Measurements from ENCODE around the gene TNRC18.

The TNRC18 gene

GRCh38 chr7:5466551-5466950 lies 42.9 kb upstream of the TNRC18 start:
- Histone ChIP-seq H3K9me2 (ENCODE audit: low read depth, low read length) (no peaks in the 10 kb centered on the region), H3K4me2 (ENCODE audit: low read length) (no peak overlapping the region), H3K9ac (ENCODE audit: low read length) (no peak overlapping the region), H3K4me3 (ENCODE audit: low read depth, low read length, poor library complexity, severe bottlenecking) (no peak overlapping the region), H3K9me3 (ENCODE audit: low read length) (no peaks in the 10 kb centered on the region), H2AFZ (ENCODE audit: low read length) (no peak overlapping the region), H3K27me3 (ENCODE audit: insufficient read depth, low read length) (no peaks in the 10 kb centered on the region), H3K79me2 (ENCODE audit: insufficient read depth, low read length) (no peaks in the 10 kb centered on the region), H3K4me1 (ENCODE audit: insufficient read depth, low read length, severe bottlenecking) (no peaks in the 10 kb centered on the region), H3K27ac (ENCODE audit: low read depth, low read length, poor library complexity, severe bottlenecking) (no peak overlapping the region), H3K36me3 (ENCODE audit: insufficient read depth, low read length) (no peaks in the 10 kb centered on the region), H3F3A (ENCODE audit: insufficient read depth, low read length) (no peaks in the 10 kb centered on the region), H4K20me1 (ENCODE audit: insufficient read depth, low read length) (no peaks in the 10 kb centered on the region)
- no peak for TF ChIP-seq CTCF (IDR thresholded peaks at IDR 0.05; ENCODE audit: low read length)
- no peak for TF ChIP-seq EZH2 (IDR thresholded peaks at IDR 0.05; ENCODE audit: borderline replicate concordance, low read length)

- H3K36me3 ChIP-seq (ENCODE audit: insufficient read depth, low read length) = no peaks in the 10 kb centered on the region
- no peaks in the 10 kb centered on the region for H4K20me1 ChIP-seq (ENCODE audit: insufficient read depth, low read length)
- no peak overlapping the region for H3K4me2 ChIP-seq (ENCODE audit: low read length)
- H3K9ac ChIP-seq (ENCODE audit: low read length) = no peak overlapping the region
- H3K79me2 ChIP-seq (ENCODE audit: insufficient read depth, low read length) = no peaks in the 10 kb centered on the region
- no peaks in the 10 kb centered on the region for H3F3A ChIP-seq (ENCODE audit: insufficient read depth, low read length)
- no peak overlapping the region for H2AFZ ChIP-seq (ENCODE audit: low read length)
- TF ChIP-seq CTCF (IDR thresholded peaks at IDR 0.05; ENCODE audit: low read length) = no peak
- no peak for TF ChIP-seq EZH2 (IDR thresholded peaks at IDR 0.05; ENCODE audit: borderline replicate concordance, low read length)
- no peaks in the 10 kb centered on the region for H3K9me3 ChIP-seq (ENCODE audit: low read length)
- H3K27me3 ChIP-seq (ENCODE audit: insufficient read depth, low read length) = no peaks in the 10 kb centered on the region
- H3K4me1 ChIP-seq (ENCODE audit: insufficient read depth, low read length, severe bottlenecking) = no peaks in the 10 kb centered on the region
- no peak overlapping the region for H3K4me3 ChIP-seq (ENCODE audit: low read depth, low read length, poor library complexity, severe bottlenecking)
- no peaks in the 10 kb centered on the region for H3K9me2 ChIP-seq (ENCODE audit: low read depth, low read length)
- H3K27ac ChIP-seq (ENCODE audit: low read depth, low read length, poor library complexity, severe bottlenecking) = no peak overlapping the region
These were observed 39.4 kb upstream of the TNRC18 start for GRCh38 chr7:5463031-5463430.

GRCh38 chr7:5462216-5462615 lies 38.6 kb upstream of the TNRC18 start:
- H3K36me3 ChIP-seq (ENCODE audit: insufficient read depth, low read length) = no peaks in the 10 kb centered on the region
- TF ChIP-seq CTCF (IDR thresholded peaks at IDR 0.05; ENCODE audit: low read length) (no peak), EZH2 (IDR thresholded peaks at IDR 0.05; ENCODE audit: borderline replicate concordance, low read length) (no peak)
- no peaks in the 10 kb centered on the region for H3K9me3 ChIP-seq (ENCODE audit: low read length)
- H4K20me1 ChIP-seq (ENCODE audit: insufficient read depth, low read length) = no peaks in the 10 kb centered on the region
- no peak overlapping the region for H3K27ac ChIP-seq (ENCODE audit: low read depth, low read length, poor library complexity, severe bottlenecking)
- H3K9ac ChIP-seq (ENCODE audit: low read length) = no peak overlapping the region
- no peaks in the 10 kb centered on the region for H3F3A ChIP-seq (ENCODE audit: insufficient read depth, low read length)
- H3K79me2 ChIP-seq (ENCODE audit: insufficient read depth, low read length) = no peaks in the 10 kb centered on the region
- no peak overlapping the region for H2AFZ ChIP-seq (ENCODE audit: low read length)
- no peaks in the 10 kb centered on the region for H3K4me1 ChIP-seq (ENCODE audit: insufficient read depth, low read length, severe bottlenecking)
- H3K9me2 ChIP-seq (ENCODE audit: low read depth, low read length) = no peaks in the 10 kb centered on the region
- H3K4me2 ChIP-seq (ENCODE audit: low read length) = no peak overlapping the region
- no peaks in the 10 kb centered on the region for H3K27me3 ChIP-seq (ENCODE audit: insufficient read depth, low read length)
- no peak overlapping the region for H3K4me3 ChIP-seq (ENCODE audit: low read depth, low read length, poor library complexity, severe bottlenecking)
